GM21529 (cell line): ENCODE data around the gene S100A7A.
"Not testable (repeated sequence)": the region's sequence is repeated elsewhere in the genome, so short reads cannot be mapped to it uniquely, and the experiment has no call there.

ENCODE experiments used
- ATAC-seq: cut with Tn5 transposase; IDR thresholded peaks from one replicate; pipeline ENCODE4 v1.9.1; 2021; ENCODE audit not compliant: unreplicated experiment

Gene S100A7A

DNA sequence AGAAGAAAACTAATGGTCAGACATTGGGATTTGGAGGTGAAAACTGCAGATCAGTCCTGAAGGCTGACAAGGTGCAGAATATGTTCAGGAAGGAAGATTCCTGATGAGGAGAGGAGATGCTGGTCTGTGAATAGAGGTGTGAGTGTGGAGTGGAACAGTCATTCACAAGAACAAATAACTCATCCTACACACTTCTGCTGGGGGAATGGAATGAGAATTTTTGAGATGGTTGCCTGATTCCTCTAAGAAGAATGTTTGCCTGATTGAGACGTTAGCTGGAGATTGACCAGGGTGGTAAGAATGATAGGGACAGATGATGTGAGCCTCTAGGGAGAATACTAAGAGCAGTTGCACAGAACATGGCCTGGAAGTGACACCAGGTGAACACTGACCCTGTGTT is 40.1 kb downstream of the S100A7A start:
- no peak for ATAC-seq

DNA sequence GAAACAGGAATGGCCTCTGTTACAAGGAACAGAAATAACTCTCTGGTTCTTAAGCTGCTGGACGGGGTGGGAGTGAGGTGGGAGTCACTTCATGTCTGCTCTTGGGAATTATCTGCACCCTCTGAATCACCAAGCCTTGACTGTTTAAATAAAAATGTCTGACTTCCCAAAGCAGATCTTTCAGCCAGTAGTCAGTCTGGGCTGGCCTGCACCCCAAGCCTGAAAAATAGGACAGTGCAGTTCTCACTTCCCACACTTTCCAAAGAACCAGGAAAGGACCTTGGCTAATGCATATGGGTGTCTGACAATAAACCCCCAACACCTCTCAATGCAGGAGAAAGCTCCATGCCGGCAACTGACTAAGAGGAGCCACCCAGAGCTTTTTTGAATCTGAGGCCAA is 43.3 kb downstream of the S100A7A start:
- no peak for ATAC-seq

DNA sequence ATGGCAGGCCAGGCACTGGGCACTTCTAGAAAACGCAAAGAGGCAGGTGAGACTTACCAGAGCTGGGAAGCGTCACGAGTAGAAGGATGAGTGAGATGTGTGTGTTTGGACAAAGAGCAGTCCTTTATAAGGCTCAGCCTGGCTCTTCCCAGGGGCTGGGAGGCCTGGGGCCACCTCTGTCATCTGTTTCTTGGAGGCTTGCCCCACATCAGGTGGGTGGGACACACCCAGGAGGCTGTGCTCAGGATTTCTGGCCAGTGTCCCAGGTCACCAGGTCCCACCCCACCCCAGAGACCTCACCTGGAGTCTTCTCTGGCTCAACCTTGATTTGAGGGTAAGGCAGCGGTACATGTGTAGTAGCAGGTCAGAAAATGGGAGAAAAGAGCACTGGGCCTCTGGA is 44.2 kb downstream of the S100A7A start, which contains the start of gene S100A7:
S100A7 (minus strand) TSS at position 101 of the 400 bp plus-strand sequence. CDS start 1,638 bp downstream, outside the sequence.
- ATAC-seq: no peak

DNA sequence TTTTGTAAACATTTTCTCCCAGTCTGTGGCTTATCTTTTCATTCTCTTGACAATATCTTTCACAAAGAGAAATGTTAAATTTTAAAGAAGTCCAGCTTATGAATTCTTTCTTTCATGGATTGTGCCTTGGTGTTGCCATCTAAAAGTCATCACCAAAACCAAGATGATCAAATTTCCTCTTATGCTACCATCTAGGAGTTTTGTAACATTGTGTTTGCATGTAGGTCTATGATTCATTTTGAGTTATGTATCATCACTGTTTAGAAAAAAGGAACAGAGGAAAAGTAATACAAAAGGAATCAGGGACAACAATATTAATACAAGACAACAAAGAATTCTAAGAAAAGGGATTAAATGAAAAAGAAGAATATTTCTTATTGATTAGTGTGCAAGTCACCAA is 46.4 kb downstream of the S100A7A start:
- ATAC-seq: not testable (repeated sequence)

DNA sequence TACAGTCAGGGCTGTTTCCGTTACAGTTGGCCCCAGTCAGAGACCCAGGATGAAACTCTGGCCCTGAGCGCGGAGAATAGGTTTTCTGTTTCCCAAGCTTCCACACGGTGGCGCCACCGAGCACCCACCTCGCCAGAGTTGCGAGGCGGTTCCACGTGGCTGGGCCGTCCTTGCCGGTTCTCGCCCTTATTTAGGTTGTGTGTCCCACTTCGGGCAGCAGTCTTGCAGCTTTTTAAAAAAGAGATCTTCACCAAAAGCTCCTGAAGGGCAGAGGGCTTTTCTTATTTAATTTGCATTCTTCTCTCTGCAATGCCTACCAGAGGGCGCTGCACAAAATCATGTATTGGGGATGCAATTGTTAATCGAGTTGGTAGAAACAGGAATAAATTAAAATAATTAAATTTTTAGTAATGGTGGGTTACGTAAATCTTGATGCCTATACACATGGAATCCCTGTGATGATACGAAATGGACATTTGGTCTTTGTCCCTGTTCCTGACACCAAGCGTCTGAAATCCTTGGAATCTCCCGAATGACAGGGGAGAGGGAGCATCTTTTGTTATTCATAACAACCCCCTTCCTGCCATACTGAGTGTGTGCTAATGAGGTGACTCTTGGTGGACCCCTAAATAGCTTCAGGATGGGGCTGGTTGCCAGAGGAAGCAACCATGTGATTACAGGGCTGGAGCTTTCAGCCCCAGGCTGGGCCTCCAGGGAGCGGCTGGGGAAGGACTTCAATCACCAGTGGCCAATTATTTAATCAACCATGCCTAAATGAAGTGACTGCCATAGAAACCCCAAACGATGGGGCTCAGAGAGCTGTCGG is 49.7 kb downstream of the S100A7A start:
- ATAC-seq: no peak

DNA sequence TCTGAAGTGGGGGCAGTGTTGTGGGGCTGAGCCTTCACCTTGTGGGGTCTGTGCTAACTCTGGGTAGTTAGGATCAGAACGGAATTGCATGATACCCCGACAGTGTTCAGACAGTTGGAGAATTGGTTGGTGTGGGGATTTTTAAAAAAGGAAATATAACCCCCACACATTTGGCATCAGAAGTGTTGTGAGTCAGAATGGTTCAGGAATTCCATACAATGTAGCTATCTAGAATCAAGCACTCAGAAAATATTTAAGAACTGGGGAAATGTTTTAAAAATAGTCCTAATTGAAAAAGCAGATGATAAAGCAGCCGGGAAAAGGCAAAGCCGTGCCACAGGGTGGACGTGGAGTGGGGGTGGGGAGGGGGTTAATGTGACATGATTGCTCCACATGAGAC is 50.6 kb downstream of the S100A7A start:
- no peak for ATAC-seq

DNA sequence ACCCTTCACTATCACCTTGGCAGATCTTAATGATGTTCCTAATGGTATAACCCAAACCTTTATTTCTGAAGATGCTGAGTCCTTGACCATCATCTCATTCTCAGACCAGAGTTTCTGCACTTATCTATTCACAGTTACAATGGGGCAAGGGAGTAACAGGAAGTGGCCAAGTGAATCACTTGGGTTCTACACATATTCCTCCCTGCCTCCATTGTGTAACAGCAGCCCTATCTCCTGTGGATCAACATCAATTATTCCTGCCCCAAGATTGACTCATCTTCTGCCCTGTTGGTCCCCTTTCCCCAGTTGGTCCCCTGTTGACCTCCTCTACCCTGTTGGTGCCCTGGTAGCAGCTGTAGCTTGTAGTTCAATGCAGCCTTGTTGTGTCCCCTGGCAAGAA is 54.4 kb downstream of the S100A7A start:
- ATAC-seq: no peak
